Activated B cell treated with CpG ODN at 0.5 μM for 24 hours (primary cell): ENCODE data around the gene KIF22. TPM values are rescaled to one million over a fixed set of nuclear protein-coding genes. Genes with fewer than 3 reads are reported as not detected.

Experiments
- ATAC-seq: fragments of 200-7000 bp; cut with Tn5 transposase; one replicate; pipeline ENCODE4 v1.10.0; 2021; ENCODE audit warnings: low read depth, mild to moderate bottlenecking, moderate library complexity
- CTCF ChIA-PET: fragments of 350-600 bp; sonication (Branson Sonifier 250); formaldehyde crosslinking; loops from one replicate; lab custom pipeline; 2021; ENCODE audit warnings: antibody characterized with exemption; lab: Charles Lee
- POLR2A ChIA-PET: fragments of 350-600 bp; sonication (Branson Sonifier 250); formaldehyde crosslinking; loops from one replicate; lab custom pipeline; 2021; ENCODE audit warnings: antibody characterized with exemption; lab: Charles Lee
- DNase-seq: peaks from one replicate; pipeline ENCODE4 v3.0.0; 2022
- H3K27ac Mint-ChIP-seq: one replicate; pipeline ENCODE4 v1.8.0; 2020; ENCODE audit warnings: mixed read lengths
- H3K27me3 Mint-ChIP-seq: one replicate; pipeline ENCODE4 v1.8.0; 2021; ENCODE audit warnings: mixed read lengths
- H3K36me3 Mint-ChIP-seq: one replicate; pipeline ENCODE4 v1.8.0; 2021; ENCODE audit warnings: low read depth, mixed read lengths
- H3K4me1 Mint-ChIP-seq: one replicate; pipeline ENCODE4 v1.8.0; 2021; ENCODE audit warnings: mixed read lengths
- H3K4me3 Mint-ChIP-seq: one replicate; pipeline ENCODE4 v1.8.0; 2020; ENCODE audit warnings: mild to moderate bottlenecking, mixed read lengths
- H3K9me3 Mint-ChIP-seq: one replicate; pipeline ENCODE4 v1.8.0; 2020; ENCODE audit warnings: mixed read lengths
- CTCF ChIP-seq: fragments of 200-600 bp; IDR thresholded peaks from one replicate; pipeline ENCODE4 v1.8.0; 2022; ENCODE audit warnings: antibody characterized with exemption, mild to moderate bottlenecking
- intact Hi-C: fragments of 100-400 bp; cut with micrococcal nuclease; formaldehyde crosslinking; loops from one replicate; pipeline ENCODE4 v1.15.1; 2024
- total RNA-seq: library from RNA; stranded (reverse); gene quantifications from 2 replicates; pipeline ENCODE4 v1.2.3, GENCODE V29; 2022

The KIF22 gene
- total RNA-seq, 1 donor from 2014 or later = 40.1 TPM

GRCh38 chr16:29804455-29805231, 14.1 kb downstream of the KIF22 start:
- H3K27ac Mint-ChIP-seq = peak overlapping the region; percentile 100
- ATAC-seq (no peak), DNase-seq (no peak)
- no peak for TF ChIP-seq CTCF
- ChIA-PET POLR2A (interaction anchor here (0.5 to 6.1 kb wide), 22 partner anchors 10 to 379 kb away, joined by 3 to 58 read pairs (median 4); partner anchors contain the start of genes ALDOA, CORO1A, KIF22 and MVP), CTCF (interaction anchor here (0.8 to 1.0 kb wide), 4 partner anchors 11 to 105 kb away, joined by 3 to 5 read pairs (median 5); partner anchors contain the start of gene KIF22)
- H3K4me1 Mint-ChIP-seq = peaks cover 37% of the 10 kb centered on the region
- peak overlapping the region; percentile 100 for H3K4me3 Mint-ChIP-seq
- intact Hi-C loops = no loop called here
- peaks cover 31% of the 10 kb centered on the region for H3K36me3 Mint-ChIP-seq
- no peaks in the 10 kb centered on the region for H3K9me3 Mint-ChIP-seq
- no peaks in the 10 kb centered on the region for H3K27me3 Mint-ChIP-seq

- POLR2A ChIA-PET = interaction anchor here (0.6 to 6.1 kb wide), 17 partner anchors 9 to 1313 kb away, joined by 3 to 147 read pairs (median 5); partner anchors contain the start of genes KCTD13, KIF22, MVP and PAGR1
- H3K27ac Mint-ChIP-seq = peak overlapping the region; percentile 100
- peak; percentile 70 for ATAC-seq
- peak; percentile 96 for DNase-seq
- no peaks in the 10 kb centered on the region for H3K9me3 Mint-ChIP-seq
- peak overlapping the region; percentile 100 for H3K4me3 Mint-ChIP-seq
- no peaks in the 10 kb centered on the region for H3K27me3 Mint-ChIP-seq
- peaks cover 44% of the 10 kb centered on the region for H3K4me1 Mint-ChIP-seq
- intact Hi-C loops = loop anchor here (2.0 kb wide), 1 partner anchor 15 kb away; the partner anchor contains the start of gene MVP
- peaks cover 34% of the 10 kb centered on the region for H3K36me3 Mint-ChIP-seq
- CTCF ChIA-PET = interaction anchor here (1.0 kb wide), 1 partner anchor 21 kb away, joined by 5 read pairs; no protein-coding TSS in a partner anchor
- TF ChIP-seq CTCF = no peak
Observed at GRCh38 chr16:29805232-29806098, 14.9 kb downstream of the KIF22 start.

GRCh38 chr16:29806099-29806579, 15.6 kb downstream of the KIF22 start, which contains the start of gene MAZ:
Gene MAZ (plus strand): TSS chr16:29806529. CDS start chr16:29806702, 173 bp downstream.
- H3K27me3 Mint-ChIP-seq = no peaks in the 10 kb centered on the region
- intact Hi-C loops = loop anchor here (2.0 kb wide), 1 partner anchor 15 kb away; the partner anchor contains the start of gene MVP
- peak within 1 kb of the TSS; percentile 100 for H3K4me3 Mint-ChIP-seq
- TF ChIP-seq CTCF = no peak
- H3K27ac Mint-ChIP-seq = peak within 1 kb of the TSS; percentile 100
- peak; percentile 12 for ATAC-seq
- ChIA-PET CTCF (interaction anchor here (2.8 kb wide), 1 partner anchor 105 kb away, joined by 12 read pairs; no protein-coding TSS in a partner anchor), POLR2A (interaction anchor here (0.5 to 5.5 kb wide), 18 partner anchors 10 to 1314 kb away, joined by 3 to 147 read pairs (median 4); partner anchors contain the start of genes ALDOA, KCTD13, KIF22 and MVP)
- peaks cover 31% of the 10 kb centered on the region for H3K36me3 Mint-ChIP-seq
- H3K9me3 Mint-ChIP-seq = no peaks in the 10 kb centered on the region
- peaks cover 51% of the 10 kb centered on the region for H3K4me1 Mint-ChIP-seq
- DNase-seq = peak; percentile 66

GRCh38 chr16:29806641-29807425, 16.3 kb downstream of the KIF22 start:
- no peak for TF ChIP-seq CTCF
- peaks cover 58% of the 10 kb centered on the region for H3K4me1 Mint-ChIP-seq
- ChIA-PET CTCF (interaction anchor here (1.0 to 2.8 kb wide), 8 partner anchors 9 to 200 kb away, joined by 3 to 43 read pairs (median 8); partner anchors contain the start of genes KIF22, MVP and PAGR1), POLR2A (interaction anchor here (0.5 to 5.5 kb wide), 19 partner anchors 11 to 1315 kb away, joined by 3 to 147 read pairs (median 5); partner anchors contain the start of genes ALDOA, KCTD13, KIF22 and MVP)
- peaks cover 28% of the 10 kb centered on the region for H3K36me3 Mint-ChIP-seq
- DNase-seq = peak; percentile 55
- no peak for ATAC-seq
- peak overlapping the region; percentile 80 for H3K4me3 Mint-ChIP-seq
- peak overlapping the region; percentile 81 for H3K27ac Mint-ChIP-seq
- intact Hi-C loops = loop anchor here (1.0 to 2.0 kb wide), 6 partner anchors 9 to 225 kb away; partner anchors contain the start of genes KIF22, MVP and PAGR1
- H3K27me3 Mint-ChIP-seq = no peaks in the 10 kb centered on the region
- H3K9me3 Mint-ChIP-seq = no peaks in the 10 kb centered on the region
